Stimulated activated CD4-positive, alpha-beta T cell treated with anti-CD3 and anti-CD28 coated beads, Interleukin-12 subunit alpha, Interleukin-12 subunit beta, amount 100 ng/mL, for 48 hours (primary cell): ENCODE data around the gene PDK3.
A peak's percentile ranks its signal among the peaks of the same experiment; 100 is the strongest.

Experiments used
- DNase-seq, 3 donors: peaks; one replicate each; pipeline ENCODE4 v3.0.0-alpha.2; 2020; ENCODE audit warnings: low read depth in 2 of 3, low spot score in 1 of 3

PDK3 gene

DNA sequence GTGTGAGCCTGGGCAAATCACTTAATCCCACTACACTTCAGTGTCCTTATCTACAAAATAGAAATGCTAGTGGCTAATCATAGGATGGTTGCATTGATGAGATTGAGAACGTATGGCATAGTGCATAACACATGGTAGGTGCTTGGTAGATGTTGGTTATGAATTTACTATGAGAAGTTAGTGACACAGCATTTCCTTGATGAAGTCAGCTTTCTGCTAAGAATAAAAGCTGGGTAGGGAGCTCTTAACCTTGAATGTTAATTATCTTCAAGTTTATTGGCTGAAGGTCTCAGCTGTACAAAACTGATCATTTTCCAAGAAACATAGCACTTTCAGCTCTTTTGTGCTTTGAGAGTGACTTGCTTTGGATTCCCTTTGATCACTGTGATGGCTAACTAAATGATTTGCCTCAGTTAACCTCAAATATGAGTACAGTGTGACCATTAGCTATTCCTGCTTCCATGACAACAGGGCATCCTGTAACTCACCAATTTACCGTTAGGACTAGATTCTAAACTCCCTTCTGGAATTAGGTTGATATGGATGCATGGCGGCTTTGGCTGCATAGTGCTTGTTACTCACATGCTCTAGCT lies 17.8 kb downstream of the PDK3 start:
- DNase-seq, result no peak

- DNase-seq, result no peak
Observed at GRCh38 chrX:24483596-24483995, 18.5 kb downstream of the PDK3 start.

- DNase-seq, result no peak
Observed at GRCh38 chrX:24485323-24485722, 20.2 kb downstream of the PDK3 start.

- no peak for DNase-seq
Observed at GRCh38 chrX:24485976-24486680, 21.0 kb downstream of the PDK3 start.

DNA sequence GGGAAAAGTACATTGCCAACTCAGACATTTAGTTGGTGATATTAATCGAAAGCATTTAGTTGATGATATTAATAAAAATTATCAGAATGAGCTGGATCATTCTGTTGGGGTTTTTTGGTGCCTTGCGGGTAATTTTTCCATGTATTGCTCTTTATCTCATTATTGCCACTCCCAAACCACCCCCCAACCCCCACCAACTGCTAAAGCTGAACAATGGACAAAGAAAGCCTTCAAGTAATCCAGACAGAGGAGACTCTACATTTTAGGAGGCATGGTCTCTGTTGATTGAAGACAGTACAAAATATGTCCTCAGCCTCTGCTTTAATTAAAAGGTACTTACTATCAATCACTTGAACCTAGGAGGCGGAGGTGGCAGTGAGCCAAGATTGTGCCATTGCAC lies 22.5 kb downstream of the PDK3 start:
- DNase-seq, result no peak

GRCh38 chrX:24491741-24492140 lies 26.7 kb downstream of the PDK3 start:
- no peak for DNase-seq

DNA sequence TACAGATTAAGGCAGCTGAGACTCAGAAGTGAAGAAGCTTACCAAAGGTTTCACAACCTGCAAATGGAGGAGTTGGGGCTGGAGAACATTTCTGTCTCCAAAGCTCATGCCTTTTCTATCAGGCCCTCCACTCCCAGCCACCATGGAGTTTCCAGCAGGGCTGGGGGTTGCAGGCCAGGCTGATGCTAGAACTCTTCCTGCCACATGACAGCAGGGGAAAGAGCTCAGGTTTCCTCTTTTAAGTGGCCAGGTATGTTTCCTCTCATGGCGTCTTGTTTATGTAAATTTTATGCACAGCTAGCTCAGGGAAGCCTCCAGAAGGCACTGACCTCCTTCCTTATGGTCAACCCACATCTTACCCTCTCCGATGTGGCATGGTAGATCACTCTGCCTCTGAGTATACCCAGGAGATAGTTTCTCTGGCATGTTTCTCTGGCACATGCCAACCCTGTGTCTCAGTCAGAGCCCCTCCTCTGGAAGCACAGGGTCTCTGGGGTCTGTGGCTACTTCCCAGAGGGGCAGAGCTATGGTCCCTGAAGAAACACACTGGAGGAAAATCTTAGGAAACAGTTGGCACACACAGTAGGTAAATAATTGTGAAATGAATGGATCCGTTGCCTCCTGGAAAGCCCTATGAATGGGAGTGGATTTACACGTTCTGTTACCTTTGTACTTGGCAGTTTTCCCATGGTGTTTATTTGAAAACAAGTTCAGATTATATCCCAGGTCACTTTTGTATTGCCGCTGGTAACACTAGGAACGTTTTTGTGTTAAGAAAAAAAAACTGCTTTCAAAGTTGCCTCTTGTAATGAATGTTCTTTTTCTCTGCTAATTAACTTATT lies 28.9 kb downstream of the PDK3 start:
- no peak for DNase-seq

GRCh38 chrX:24494647-24495075 lies 29.6 kb downstream of the PDK3 start:
- DNase-seq, result no peak

DNA sequence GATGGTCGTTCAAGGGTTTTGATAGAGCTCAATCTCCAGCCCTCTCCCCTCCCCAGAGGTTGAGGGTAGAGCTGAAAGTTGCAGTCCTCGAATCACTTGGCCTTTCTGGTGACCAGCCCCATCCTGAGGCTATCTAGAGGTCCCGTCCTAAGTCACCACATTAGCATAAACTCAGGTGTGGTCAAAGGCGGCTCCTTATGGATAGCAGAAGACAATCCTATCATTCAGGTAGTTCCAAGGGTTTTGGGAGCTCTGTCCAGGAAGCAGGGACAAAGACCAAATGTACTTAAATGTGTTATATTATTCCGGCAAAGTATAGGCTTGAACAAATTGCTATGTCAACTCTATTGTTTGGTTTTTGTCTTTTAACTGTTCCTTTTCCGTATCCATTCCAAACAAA lies 30.6 kb downstream of the PDK3 start:
- no peak for DNase-seq

- DNase-seq, result no peak
Observed at GRCh38 chrX:24498181-24498580, 33.1 kb downstream of the PDK3 start.

DNA sequence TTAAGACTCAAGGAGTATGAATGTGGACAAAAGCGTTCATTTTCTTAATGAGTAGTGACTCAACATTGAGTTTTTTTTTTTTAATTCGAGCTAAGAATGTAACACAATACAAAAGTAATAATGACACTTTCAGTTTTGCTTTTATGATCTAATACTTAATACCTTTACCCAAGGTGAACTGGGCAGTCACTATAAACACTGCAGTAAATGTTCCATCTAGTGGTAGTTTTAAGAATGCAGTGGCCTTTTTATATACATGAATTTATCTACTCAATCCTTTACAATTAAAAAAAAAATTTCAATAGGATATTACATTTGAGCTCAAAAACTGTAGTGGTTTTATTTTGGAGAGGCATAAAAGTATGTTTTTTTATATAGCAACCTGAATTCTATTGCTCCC lies 33.9 kb downstream of the PDK3 start:
- no peak for DNase-seq

DNA sequence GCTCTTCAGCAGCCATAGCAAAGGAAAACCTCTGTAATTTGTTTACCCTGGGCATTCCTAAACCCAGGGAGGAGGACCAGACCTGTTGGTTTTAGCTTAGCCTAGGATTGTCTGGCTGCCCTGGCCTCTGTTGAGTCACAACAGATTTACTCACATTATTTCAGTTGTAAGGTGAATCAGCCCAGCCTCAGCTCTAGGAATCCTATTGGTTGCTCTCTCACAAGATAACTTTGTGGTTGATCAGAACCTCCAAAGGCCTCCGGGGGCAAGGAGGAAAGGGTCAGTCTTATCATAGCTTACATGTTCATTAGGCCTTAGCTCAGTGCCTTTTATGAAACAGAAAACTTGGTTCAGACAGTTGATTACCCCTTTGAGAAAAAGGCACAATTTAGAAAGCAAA lies 41.0 kb downstream of the PDK3 start:
- DNase-seq, result peak in 2 of 3 donors; percentile 5 to 18

DNA sequence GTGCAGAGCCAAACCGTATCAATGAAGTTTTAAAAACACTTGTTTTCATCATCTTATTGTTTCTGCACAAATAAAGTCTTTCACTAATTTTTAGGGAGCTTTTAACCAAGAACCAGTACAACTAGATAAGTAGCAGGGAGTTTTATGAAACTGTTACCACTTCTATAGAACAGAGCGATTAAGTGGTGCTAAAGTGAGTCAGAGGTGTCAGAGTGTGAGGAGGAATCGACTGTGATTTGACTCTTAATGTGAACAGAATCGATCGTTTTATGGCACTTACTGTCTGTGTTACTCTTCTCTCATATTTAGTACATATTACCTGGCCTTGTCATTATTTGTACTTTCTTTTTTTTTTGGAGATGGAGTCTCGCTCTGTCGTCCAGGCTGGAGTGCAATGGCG lies 43.3 kb downstream of the PDK3 start:
- DNase-seq, result no peak

- peak; percentile 19 to 33 (median 33) for DNase-seq
Observed at GRCh38 chrX:24513416-24513815, 48.3 kb downstream of the PDK3 start.

DNA sequence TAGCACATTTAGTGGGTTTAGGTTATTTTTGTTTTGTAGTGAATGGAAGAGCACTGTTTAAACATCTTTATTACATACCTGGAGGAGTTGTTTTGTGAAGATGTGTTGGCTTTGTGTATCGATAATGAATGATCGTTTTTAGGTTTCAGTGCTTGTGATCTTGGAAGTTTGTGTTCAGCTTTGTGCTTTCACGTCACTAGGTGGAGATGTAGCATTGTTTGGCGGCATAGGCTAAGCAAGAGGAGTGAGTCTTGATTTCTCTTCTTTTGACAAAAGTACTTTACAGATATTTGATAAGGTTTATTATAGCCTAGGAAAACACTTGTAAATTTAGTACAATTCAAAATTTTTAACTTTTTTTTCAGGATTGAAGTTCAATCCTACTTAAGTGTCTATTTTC lies 50.4 kb downstream of the PDK3 start:
- no peak for DNase-seq

GRCh38 chrX:24520472-24520871 lies 55.4 kb downstream of the PDK3 start:
- DNase-seq, result no peak

GRCh38 chrX:24525455-24525854 lies 60.4 kb downstream of the PDK3 start:
- no peak for DNase-seq

GRCh38 chrX:24526616-24527015 lies 61.5 kb downstream of the PDK3 start:
- no peak for DNase-seq

DNA sequence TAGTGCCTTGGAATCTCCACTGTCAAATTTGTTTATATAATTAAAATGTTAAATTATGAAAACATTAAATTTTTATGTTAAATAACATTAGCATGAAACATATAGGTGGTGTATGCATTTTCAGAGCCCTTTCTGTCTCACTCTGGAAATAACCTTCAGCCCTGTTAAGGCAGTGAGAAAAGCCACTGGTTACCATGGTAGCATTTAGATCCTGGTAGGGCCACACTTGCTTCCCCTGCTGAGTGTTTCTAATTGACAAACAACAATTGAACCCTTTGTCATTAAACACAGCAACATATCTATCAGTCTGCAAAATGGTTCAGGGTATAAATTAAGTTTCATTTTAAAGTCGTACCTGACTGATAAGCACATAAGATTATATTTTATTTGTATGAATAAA lies 63.5 kb downstream of the PDK3 start:
- no peak for DNase-seq

GRCh38 chrX:24536551-24536950 lies 71.5 kb downstream of the PDK3 start:
- DNase-seq, result no peak

DNA sequence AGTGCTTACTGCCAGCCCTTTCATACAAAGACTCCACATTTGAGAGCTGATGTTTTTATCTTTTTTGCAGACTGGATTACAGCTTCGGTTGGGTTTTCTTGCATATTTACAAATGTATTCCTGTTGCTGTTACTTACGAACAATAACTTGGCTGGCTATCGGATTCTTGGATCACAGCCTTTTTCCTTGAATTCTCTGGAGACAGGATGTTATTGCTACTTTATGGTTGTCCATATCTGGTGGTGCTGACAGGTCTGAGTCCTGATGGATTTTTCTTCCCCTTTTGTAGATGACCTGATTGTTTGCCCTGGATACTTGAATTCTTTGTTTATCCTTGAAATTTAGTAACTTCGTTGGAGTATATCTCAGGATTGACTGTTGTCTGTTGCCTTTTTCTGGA lies 77.7 kb downstream of the PDK3 start:
- DNase-seq, result no peak

GRCh38 chrX:24547961-24548360 lies 82.9 kb downstream of the PDK3 start:
- no peak for DNase-seq
